Fibroblast of lung (primary cell): ENCODE results near the gene SLC13A5. TPM values are rescaled to one million over a fixed set of nuclear protein-coding genes. Genes with fewer than 3 reads are reported as not detected.

ENCODE experiments used
- DNase-seq, 2 donors: peaks; one replicate each; pipeline versions ENCODE4 v3.0.0 to v3.0.0-alpha.2; 2010; ENCODE audit warnings: low read depth in 2 of 2
- H2AFZ ChIP-seq: 2 replicates; pipeline ENCODE4 v1.5.1; 2012; ENCODE audit warnings: low read length, control low read depth, inconsistent platforms
- H3K27ac ChIP-seq: 2 replicates; pipeline ENCODE4 v1.5.1; 2011; ENCODE audit warnings: low read length, control low read depth; ENCODE audit not compliant: insufficient read depth
- H3K27me3 ChIP-seq: 2 replicates; pipeline ENCODE4 v1.5.1; 2011; ENCODE audit warnings: mild to moderate bottlenecking, low read length; ENCODE audit not compliant: control insufficient read depth, insufficient read depth
- H3K36me3 ChIP-seq: 2 replicates; pipeline ENCODE4 v1.5.1; 2011; ENCODE audit warnings: low read length; ENCODE audit not compliant: control insufficient read depth, insufficient read depth
- H3K4me1 ChIP-seq: 2 replicates; pipeline ENCODE4 v1.5.1; 2011; ENCODE audit warnings: low read length; ENCODE audit not compliant: control insufficient read depth, insufficient read depth; ENCODE audit errors: extremely low read depth
- H3K4me2 ChIP-seq: 2 replicates; pipeline ENCODE4 v1.5.1; 2011; ENCODE audit warnings: low read length, control low read depth; ENCODE audit not compliant: insufficient read depth; ENCODE audit errors: extremely low read depth
- H3K4me3 ChIP-seq, 4 experiments: fragments of 200-600 bp in 1 of 4; sonication (generic) in 1 of 4; replicated peaks in 1 of 4; 2 replicates each; pipeline ENCODE4 v1.5.1; 2011 to 2016; ENCODE audit warnings: low read length in 4 of 4, low read depth in 3 of 4, mild to moderate bottlenecking in 3 of 4, control low read depth in 2 of 4, inconsistent platforms in 1 of 4, mixed read lengths in 1 of 4; ENCODE audit not compliant: insufficient read depth in 1 of 4; ENCODE audit errors: control extremely low read depth in 1 of 4
- H3K79me2 ChIP-seq: 2 replicates; pipeline ENCODE4 v1.5.1; 2012; ENCODE audit warnings: mild to moderate bottlenecking, low read length, inconsistent platforms; ENCODE audit not compliant: control insufficient read depth, insufficient read depth
- H3K9ac ChIP-seq: 2 replicates; pipeline ENCODE4 v1.5.1; 2011; ENCODE audit warnings: mild to moderate bottlenecking, low read length, control low read depth; ENCODE audit not compliant: insufficient read depth
- H3K9me3 ChIP-seq: 2 replicates; pipeline ENCODE4 v1.5.1; 2012; ENCODE audit warnings: low read depth, low read length; ENCODE audit not compliant: control insufficient read depth, insufficient read depth
- H4K20me1 ChIP-seq: 2 replicates; pipeline ENCODE4 v1.5.1; 2011; ENCODE audit warnings: low read length; ENCODE audit not compliant: control insufficient read depth, insufficient read depth; ENCODE audit errors: extremely low read depth
- CTCF ChIP-seq, 2 donors: IDR thresholded peaks in 1 of 2; conservative IDR thresholded peaks in 1 of 2; 1 replicate in 1 of 2; 2 replicates in 1 of 2; pipeline ENCODE4 v1.5.1; 2011 to 2012; ENCODE audit warnings: low read length in 2 of 2, control low read depth in 1 of 2, inconsistent platforms in 1 of 2, low read depth in 1 of 2, mild to moderate bottlenecking in 1 of 2
- EZH2 ChIP-seq: IDR thresholded peaks from 2 replicates; pipeline ENCODE4 v1.5.1; 2012; ENCODE audit warnings: low read length, control low read depth, mild to moderate bottlenecking; ENCODE audit errors: missing control alignments
- polyA plus RNA-seq, 2 donors: library from polyadenylated mRNA; depleted of rRNA in 1 of 2; stranded (reverse) in 1 of 2; unstranded in 1 of 2; fragments of >200 nt; gene quantifications; 2 replicates each; pipeline ENCODE4 v1.2.1, GENCODE V29; 2011 to 2012; ENCODE audit warnings: missing spikeins in 1 of 2
- total RNA-seq: library from RNA; depleted of rRNA; stranded (reverse); fragments of >200 nt; gene quantifications from 2 replicates; pipeline ENCODE4 v1.2.1, GENCODE V29; 2014

SLC13A5 gene
- total and polyA plus RNA-seq, 2 donors (not counting 1 experiment from before 2014, with no cell fraction given) = not detected

GRCh38 chr17:6716736-6717135 is 3.6 kb upstream of the SLC13A5 start:
- TF ChIP-seq EZH2 (no peak), CTCF (conservative IDR thresholded peaks at IDR 0.05 in 1 of 2, IDR thresholded peaks at IDR 0.05 in 1 of 2; ENCODE audit: low read depth in 1 of 2, low read length in 2 of 2) (no peak)
- no peak for DNase-seq
- H4K20me1 ChIP-seq = no peaks in the 10 kb centered on the region
- H3K27ac ChIP-seq = no peak overlapping the region
- H3K27me3 ChIP-seq = peaks cover 21% of the 10 kb centered on the region
- H2AFZ ChIP-seq = no peak overlapping the region
- no peaks in the 10 kb centered on the region for H3K79me2 ChIP-seq
- H3K4me2 ChIP-seq = no peak overlapping the region
- no peaks in the 10 kb centered on the region for H3K36me3 ChIP-seq
- H3K4me3 ChIP-seq = no peak overlapping the region
- H3K4me1 ChIP-seq = no peaks in the 10 kb centered on the region
- H3K9me3 ChIP-seq = no peaks in the 10 kb centered on the region
- H3K9ac ChIP-seq = no peak overlapping the region

GRCh38 chr17:6714315-6714874 is 1.2 kb upstream of the SLC13A5 start:
- no peaks in the 10 kb centered on the region for H4K20me1 ChIP-seq
- H2AFZ ChIP-seq = no peak overlapping the region
- peaks cover 22% of the 10 kb centered on the region for H3K27me3 ChIP-seq
- no peak overlapping the region for H3K4me2 ChIP-seq
- no peak overlapping the region for H3K4me3 ChIP-seq
- H3K27ac ChIP-seq = no peak overlapping the region
- H3K79me2 ChIP-seq = no peaks in the 10 kb centered on the region
- DNase-seq = no peak
- no peak for TF ChIP-seq CTCF (conservative IDR thresholded peaks at IDR 0.05 in 1 of 2, IDR thresholded peaks at IDR 0.05 in 1 of 2; ENCODE audit: low read depth in 1 of 2, low read length in 2 of 2)
- H3K4me1 ChIP-seq = no peaks in the 10 kb centered on the region
- no peaks in the 10 kb centered on the region for H3K9me3 ChIP-seq
- no peak overlapping the region for H3K9ac ChIP-seq
- no peaks in the 10 kb centered on the region for H3K36me3 ChIP-seq

- no peaks in the 10 kb centered on the region for H3K79me2 ChIP-seq
- H3K4me3 ChIP-seq = no peak overlapping the region
- H3K4me1 ChIP-seq = no peaks in the 10 kb centered on the region
- H3K27me3 ChIP-seq = peaks cover 22% of the 10 kb centered on the region
- H3K36me3 ChIP-seq = no peaks in the 10 kb centered on the region
- H3K9ac ChIP-seq = no peak overlapping the region
- H2AFZ ChIP-seq = no peak overlapping the region
- no peak overlapping the region for H3K27ac ChIP-seq
- no peak for DNase-seq
- TF ChIP-seq EZH2 = no peak
- no peak for TF ChIP-seq CTCF (conservative IDR thresholded peaks at IDR 0.05 in 1 of 2, IDR thresholded peaks at IDR 0.05 in 1 of 2; ENCODE audit: low read depth in 1 of 2, low read length in 2 of 2)
- no peak overlapping the region for H3K4me2 ChIP-seq
- H3K9me3 ChIP-seq = no peaks in the 10 kb centered on the region
- no peaks in the 10 kb centered on the region for H4K20me1 ChIP-seq
Observed at GRCh38 chr17:6713918-6714271, 726 bp upstream of the SLC13A5 start.
